ENCODE results near the gene KLF17.

DNA sequence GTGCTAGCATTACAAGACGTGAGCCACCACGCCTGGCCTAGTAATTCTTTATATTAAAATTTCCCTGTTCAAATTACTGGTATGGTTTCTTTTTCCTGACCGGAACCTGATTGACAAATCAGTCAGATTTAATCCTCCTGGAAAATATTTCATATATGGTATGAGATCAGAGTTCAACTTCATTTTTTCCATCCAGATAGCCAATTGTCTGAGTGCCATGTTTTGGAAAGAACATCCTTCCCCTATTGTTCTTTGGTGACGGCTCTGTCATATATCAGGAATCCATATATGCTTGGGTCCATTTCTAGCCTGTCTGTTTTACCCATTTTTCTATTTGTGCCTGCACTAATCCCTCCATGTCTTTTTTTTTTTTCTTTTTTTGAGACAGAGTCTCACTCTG lies 39.1 kb upstream of the KLF17 start:
- TF ChIP-seq POLR2A (IDR thresholded peaks at IDR 0.05; ENCODE audit: low read length) (no peak), GATA1 (IDR thresholded peaks at IDR 0.05; ENCODE audit: low read depth, low read length) (no peak)
